ENCODE data around the gene SH3PXD2A. TPM values are rescaled to one million over a fixed set of nuclear protein-coding genes. Genes with fewer than 3 reads are reported as not detected.
A peak's percentile ranks its signal among the peaks of the same experiment; 100 is the strongest.

SH3PXD2A gene
- total and polyA plus RNA-seq, 9 of the 15 experiments (the other 6 are each of a cell fraction or from before 2014, with no cell fraction given), result 0.41 to 9.3 (median 2.5) TPM

GRCh38 chr10:103800789-103801540, 54.4 kb downstream of the SH3PXD2A start:
- Histone ChIP-seq H3K27me3 (ENCODE audit: control insufficient read depth in 2 of 2, insufficient read depth in 2 of 2, low read length in 2 of 2) (peaks cover 0 to 55% of the 10 kb centered on the region in 2 experiments; a peak in 2 of 5 replicates), H4K20me1 (replicated peaks; ENCODE audit: control insufficient read depth, insufficient read depth, low read length) (0 out of 2 replicates have a peak, but pooled peaks cover 5% of the 10 kb centered on the region), H3K4me1 (replicated peaks in 1 of 2; ENCODE audit: control insufficient read depth in 2 of 2, insufficient read depth in 2 of 2, low read length in 2 of 2) (no peaks in the 10 kb centered on the region), H3K9ac (ENCODE audit: insufficient read depth in 1 of 2, low read depth in 2 of 2, low read length in 2 of 2) (no peak overlapping the region), H2AFZ (ENCODE audit: low read depth, low read length) (no peak overlapping the region), H3K4me2 (ENCODE audit: insufficient read depth, low read length) (no peak overlapping the region), H3K4me3 (no peak overlapping the region), H3K79me2 (ENCODE audit: control insufficient read depth, insufficient read depth, low read length) (no peaks in the 10 kb centered on the region), H3K9me3 (replicated peaks; ENCODE audit: control insufficient read depth, insufficient read depth, low read depth, low read length) (no peaks in the 10 kb centered on the region), H3K27ac (ENCODE audit: extremely low read depth, low read depth, low read length) (no peak overlapping the region), H3K36me3 (ENCODE audit: control insufficient read depth, insufficient read depth, low read length) (no peaks in the 10 kb centered on the region), H3K9me1 (ENCODE audit: control insufficient read depth, insufficient read depth, low read length) (no peaks in the 10 kb centered on the region)
- ChIA-PET POLR2A (interaction anchor here (0.5 kb wide), 1 partner anchor 11 kb away, joined by 3 read pairs; no protein-coding TSS in a partner anchor), CTCF (ENCODE audit: low intra/inter-chr PET ratio) (no interaction called here)
- WGBS (ENCODE audit: insufficient coverage, low coverage, missing lambda C conversion rate), result 6% methylated on average over 9 of the region's 10 CpGs
- FAIRE-seq, result no peak
- BruUV-seq (replicated peaks), result no TSS peak
- no peak for ATAC-seq
- no peak for DNase-seq (ENCODE audit: extremely low read depth in 1 of 4, low spot score in 3 of 4)
- no peak for TF ChIP-seq RBFOX2 (IDR thresholded peaks at IDR 0.05; ENCODE audit: low read depth, low read length)
- no peak for TF ChIP-seq ZZZ3 (IDR thresholded peaks at IDR 0.05)
- in situ Hi-C loops (cut with MboI) (no loop called here), intact Hi-C loops (cut with micrococcal nuclease) (no loop called here)

- ChIA-PET POLR2A (interaction anchor here (0.5 to 0.6 kb wide), 2 partner anchors 10 to 277 kb away, joined by 3 read pairs; no protein-coding TSS in a partner anchor), CTCF (ENCODE audit: low intra/inter-chr PET ratio) (no interaction called here)
- WGBS (ENCODE audit: insufficient coverage, low coverage, missing lambda C conversion rate), result 0% methylated on average over 3 of the region's 3 CpGs
- Histone ChIP-seq H3K9me1 (ENCODE audit: control insufficient read depth, insufficient read depth, low read length) (no peaks in the 10 kb centered on the region), H3K27ac (ENCODE audit: extremely low read depth, low read depth, low read length) (no peak overlapping the region), H4K20me1 (replicated peaks; ENCODE audit: control insufficient read depth, insufficient read depth, low read length) (0 out of 2 replicates have a peak, but pooled peaks cover 5% of the 10 kb centered on the region), H3K79me2 (ENCODE audit: control insufficient read depth, insufficient read depth, low read length) (no peaks in the 10 kb centered on the region), H3K9ac (ENCODE audit: insufficient read depth in 1 of 2, low read depth in 2 of 2, low read length in 2 of 2) (no peak overlapping the region), H3K4me2 (ENCODE audit: insufficient read depth, low read length) (no peak overlapping the region), H3K36me3 (ENCODE audit: control insufficient read depth, insufficient read depth, low read length) (no peaks in the 10 kb centered on the region), H3K4me3 (no peak overlapping the region), H2AFZ (ENCODE audit: low read depth, low read length) (no peak overlapping the region), H3K9me3 (replicated peaks; ENCODE audit: control insufficient read depth, insufficient read depth, low read depth, low read length) (no peaks in the 10 kb centered on the region), H3K4me1 (replicated peaks in 1 of 2; ENCODE audit: control insufficient read depth in 2 of 2, insufficient read depth in 2 of 2, low read length in 2 of 2) (no peaks in the 10 kb centered on the region), H3K27me3 (ENCODE audit: control insufficient read depth in 2 of 2, insufficient read depth in 2 of 2, low read length in 2 of 2) (peaks cover 0 to 47% of the 10 kb centered on the region in 2 experiments; a peak in 2 of 5 replicates)
- FAIRE-seq, result no peak
- BruUV-seq (replicated peaks), result no TSS peak
- in situ Hi-C loops (cut with MboI), result no loop called here
- DNase-seq (ENCODE audit: extremely low read depth in 1 of 4, low spot score in 3 of 4), result peak in 1 of 4 experiments; percentile 17
- intact Hi-C loops (cut with micrococcal nuclease), result no loop called here
- ATAC-seq, result no peak
- TF ChIP-seq FOXP4 (CRISPR knock-in tag; IDR thresholded peaks at IDR 0.05; ENCODE audit: borderline replicate concordance) (no peak), CREB3 (tag; conservative IDR thresholded peaks at IDR 0.05; ENCODE audit: low read depth) (no peak), USF1 (CRISPR knock-in tag; IDR thresholded peaks at IDR 0.05) (0 out of 2 replicates have a peak, but pooled peaks have one; percentile 35), NFYB (IDR thresholded peaks at IDR 0.05; ENCODE audit: extremely low read depth, insufficient read length) (peak; percentile 54), USF2 (CRISPR knock-in tag; IDR thresholded peaks at IDR 0.05) (peak; percentile 14; the same call in 1 of the 2 replicates), TGIF2 (CRISPR knock-in tag; IDR thresholded peaks at IDR 0.05) (no peak)
These were observed 55.3 kb downstream of the SH3PXD2A start for GRCh38 chr10:103800089-103800488.

Measured in K562 (cell line).